ENCODE results near the gene MRPL14. TPM values are rescaled to one million over a fixed set of nuclear protein-coding genes. Genes with fewer than 3 reads are reported as not detected.

Gene MRPL14
- total RNA-seq, 2 experiments from 2014 or later = 44.1 to 51.6 TPM

GRCh38 chr6:44085219-44085618 lies 42.0 kb downstream of the MRPL14 start:
- DNase-seq (no peak), ATAC-seq (ENCODE audit: low read depth) (no peak)
- H3K36me3 Mint-ChIP-seq = no peaks in the 10 kb centered on the region
- no peak overlapping the region for H3K4me3 Mint-ChIP-seq
- H3K9me3 Mint-ChIP-seq = no peaks in the 10 kb centered on the region
- POLR2A ChIA-PET = interaction anchor here (1.2 kb wide), 1 partner anchor 12 kb away, joined by 4 read pairs; no protein-coding TSS in a partner anchor
- H3K27ac Mint-ChIP-seq = no peak overlapping the region
- no peaks in the 10 kb centered on the region for H3K27me3 Mint-ChIP-seq
- H3K4me1 Mint-ChIP-seq = peaks cover 4% of the 10 kb centered on the region

- no peak for DNase-seq
- Mint-ChIP-seq H3K9me3 (no peaks in the 10 kb centered on the region), H3K4me1 (peaks cover 6% of the 10 kb centered on the region), H3K36me3 (no peaks in the 10 kb centered on the region), H3K4me3 (no peak overlapping the region), H3K27ac (no peak overlapping the region), H3K27me3 (no peaks in the 10 kb centered on the region)
- POLR2A ChIA-PET = no interaction called here
- ATAC-seq (ENCODE audit: low read depth) = no peak
Observed at GRCh38 chr6:44084231-44085014, 42.8 kb downstream of the MRPL14 start.

GRCh38 chr6:44082872-44083321 lies 44.4 kb downstream of the MRPL14 start:
- Mint-ChIP-seq H3K27me3 (peaks cover 6% of the 10 kb centered on the region), H3K4me1 (peaks cover 11% of the 10 kb centered on the region), H3K4me3 (no peak overlapping the region), H3K36me3 (no peaks in the 10 kb centered on the region), H3K27ac (peak overlapping the region; percentile 54), H3K9me3 (no peaks in the 10 kb centered on the region)
- POLR2A ChIA-PET = no interaction called here
- ATAC-seq (ENCODE audit: low read depth) (no peak), DNase-seq (no peak)

GRCh38 chr6:44081753-44082152 lies 45.5 kb downstream of the MRPL14 start:
- DNase-seq (no peak), ATAC-seq (ENCODE audit: low read depth) (no peak)
- H3K9me3 Mint-ChIP-seq = no peaks in the 10 kb centered on the region
- peaks cover 7% of the 10 kb centered on the region for H3K27me3 Mint-ChIP-seq
- H3K27ac Mint-ChIP-seq = no peak overlapping the region
- H3K36me3 Mint-ChIP-seq = no peaks in the 10 kb centered on the region
- POLR2A ChIA-PET = no interaction called here
- peaks cover 11% of the 10 kb centered on the region for H3K4me1 Mint-ChIP-seq
- no peak overlapping the region for H3K4me3 Mint-ChIP-seq

GRCh38 chr6:44080561-44081521 lies 46.4 kb downstream of the MRPL14 start:
- Mint-ChIP-seq H3K9me3 (no peaks in the 10 kb centered on the region), H3K27me3 (peaks cover 10% of the 10 kb centered on the region), H3K27ac (peak overlapping the region; percentile 16), H3K4me3 (no peak overlapping the region), H3K4me1 (peaks cover 11% of the 10 kb centered on the region), H3K36me3 (no peaks in the 10 kb centered on the region)
- ATAC-seq (ENCODE audit: low read depth) (no peak), DNase-seq (no peak)
- POLR2A ChIA-PET = interaction anchor here (2.5 kb wide), 1 partner anchor 356 kb away, joined by 5 read pairs; no protein-coding TSS in a partner anchor

- H3K27ac Mint-ChIP-seq = no peak overlapping the region
Observed at GRCh38 chr6:44079672-44080071, 47.6 kb downstream of the MRPL14 start.

GRCh38 chr6:44078827-44079671 lies 48.2 kb downstream of the MRPL14 start:
- POLR2A ChIA-PET = interaction anchor here (1.0 to 2.6 kb wide), 4 partner anchors 13 to 354 kb away, joined by 3 to 10 read pairs (median 4); partner anchors contain the start of gene VEGFA
- no peak overlapping the region for H3K27ac Mint-ChIP-seq
- H3K4me1 Mint-ChIP-seq = peaks cover 16% of the 10 kb centered on the region
- no peaks in the 10 kb centered on the region for H3K9me3 Mint-ChIP-seq
- DNase-seq = peak; percentile 67
- ATAC-seq (ENCODE audit: low read depth) = peak; percentile 32
- H3K4me3 Mint-ChIP-seq = no peak overlapping the region
- H3K36me3 Mint-ChIP-seq = no peaks in the 10 kb centered on the region
- H3K27me3 Mint-ChIP-seq = peaks cover 10% of the 10 kb centered on the region

More at GRCh38 chr6:44079672-44080071, 47.6 kb downstream of the MRPL14 start:
- DNase-seq (no peak), ATAC-seq (ENCODE audit: low read depth) (no peak)
- POLR2A ChIA-PET = interaction anchor here (1.5 to 2.6 kb wide), 3 partner anchors 305 to 355 kb away, joined by 3 to 10 read pairs (median 5); partner anchors contain the start of gene VEGFA
- peaks cover 10% of the 10 kb centered on the region for H3K27me3 Mint-ChIP-seq
- no peaks in the 10 kb centered on the region for H3K9me3 Mint-ChIP-seq
- no peak overlapping the region for H3K4me3 Mint-ChIP-seq
- H3K36me3 Mint-ChIP-seq = no peaks in the 10 kb centered on the region
- H3K4me1 Mint-ChIP-seq = peaks cover 11% of the 10 kb centered on the region

- DNase-seq = no peak
- POLR2A ChIA-PET = interaction anchor here (1.0 to 2.6 kb wide), 4 partner anchors 12 to 354 kb away, joined by 3 to 10 read pairs (median 4); partner anchors contain the start of gene VEGFA
- Mint-ChIP-seq H3K9me3 (no peaks in the 10 kb centered on the region), H3K27me3 (peaks cover 10% of the 10 kb centered on the region), H3K36me3 (no peaks in the 10 kb centered on the region), H3K27ac (no peak overlapping the region), H3K4me3 (no peak overlapping the region), H3K4me1 (peaks cover 21% of the 10 kb centered on the region)
- no peak for ATAC-seq (ENCODE audit: low read depth)
Observed at GRCh38 chr6:44078219-44078826, 48.9 kb downstream of the MRPL14 start.

GRCh38 chr6:44077214-44077946 lies 49.9 kb downstream of the MRPL14 start:
- H3K36me3 Mint-ChIP-seq = no peaks in the 10 kb centered on the region
- POLR2A ChIA-PET = interaction anchor here (0.6 to 2.6 kb wide), 2 partner anchors 308 to 364 kb away, joined by 3 to 10 read pairs; partner anchors contain the start of gene VEGFA
- H3K27ac Mint-ChIP-seq = no peak overlapping the region
- no peaks in the 10 kb centered on the region for H3K9me3 Mint-ChIP-seq
- no peak for DNase-seq
- no peak overlapping the region for H3K4me3 Mint-ChIP-seq
- H3K27me3 Mint-ChIP-seq = peaks cover 10% of the 10 kb centered on the region
- ATAC-seq (ENCODE audit: low read depth) = no peak
- H3K4me1 Mint-ChIP-seq = peaks cover 21% of the 10 kb centered on the region

GRCh38 chr6:44076356-44077213 lies 50.7 kb downstream of the MRPL14 start:
- POLR2A ChIA-PET = interaction anchor here (0.6 kb wide), 1 partner anchor 364 kb away, joined by 3 read pairs; no protein-coding TSS in a partner anchor
- Mint-ChIP-seq H3K4me1 (peaks cover 24% of the 10 kb centered on the region), H3K36me3 (no peaks in the 10 kb centered on the region), H3K9me3 (no peaks in the 10 kb centered on the region), H3K27ac (no peak overlapping the region), H3K27me3 (peaks cover 10% of the 10 kb centered on the region), H3K4me3 (peak overlapping the region; percentile 13)
- ATAC-seq (ENCODE audit: low read depth) = no peak
- no peak for DNase-seq

Data from activated naive CD8-positive, alpha-beta T cell treated with anti-CD3 and anti-CD28 coated beads, Interleukin-2, amount 10 ng/mL, durations not matched to agents 7 days and 5 days (primary cell).